ENCODE results near the gene ATP6V0D1.
A peak's percentile ranks its signal among the peaks of the same experiment; 100 is the strongest.
"Not testable (repeated sequence)": the region's sequence is repeated elsewhere in the genome, so short reads cannot be mapped to it uniquely, and the experiment has no call there.

Gene ATP6V0D1

GRCh38 chr16:67480833-67481560, at the start of gene ATP6V0D1:
Gene ATP6V0D1 (minus strand): TSS chr16:67481157. CDS start chr16:67481086, 71 bp downstream.
- peak; percentile 88 for DNase-seq (ENCODE audit: low read depth)

GRCh38 chr16:67530013-67530939, 49.3 kb upstream of the ATP6V0D1 start:
- DNase-seq (ENCODE audit: low read depth), result no peak

- DNase-seq (ENCODE audit: low read depth), result no peak
Measured at GRCh38 chr16:67529582-67530012, 48.6 kb upstream of the ATP6V0D1 start.

GRCh38 chr16:67528870-67529581, 48.1 kb upstream of the ATP6V0D1 start:
- no peak for DNase-seq (ENCODE audit: low read depth)

GRCh38 chr16:67528222-67528869, 47.4 kb upstream of the ATP6V0D1 start, which contains the start of gene RIPOR1:
Gene RIPOR1 (plus strand): TSS chr16:67528829. CDS start chr16:67538447, 9,618 bp downstream.
- DNase-seq (ENCODE audit: low read depth), result no peak

GRCh38 chr16:67526149-67526791, 45.3 kb upstream of the ATP6V0D1 start:
- no peak for DNase-seq (ENCODE audit: low read depth)

GRCh38 chr16:67525176-67525860, 44.4 kb upstream of the ATP6V0D1 start:
- DNase-seq (ENCODE audit: low read depth), result no peak

- peak; percentile 93 for DNase-seq (ENCODE audit: low read depth)
Measured at GRCh38 chr16:67521095-67521804, 40.3 kb upstream of the ATP6V0D1 start.

GRCh38 chr16:67519242-67519641, 38.3 kb upstream of the ATP6V0D1 start:
- no peak for DNase-seq (ENCODE audit: low read depth)

GRCh38 chr16:67518676-67519075, 37.7 kb upstream of the ATP6V0D1 start:
- DNase-seq (ENCODE audit: low read depth), result no peak

GRCh38 chr16:67517661-67518423, 36.9 kb upstream of the ATP6V0D1 start:
- no peak for DNase-seq (ENCODE audit: low read depth)

- no peak for DNase-seq (ENCODE audit: low read depth)
Measured at GRCh38 chr16:67517155-67517445, 36.1 kb upstream of the ATP6V0D1 start.

- peak; percentile 61 for DNase-seq (ENCODE audit: low read depth)
Measured at GRCh38 chr16:67516296-67517154, 35.6 kb upstream of the ATP6V0D1 start.

- peak; percentile 61 for DNase-seq (ENCODE audit: low read depth)
Measured at GRCh38 chr16:67514382-67514828, 33.4 kb upstream of the ATP6V0D1 start.

GRCh38 chr16:67513892-67514291, 32.9 kb upstream of the ATP6V0D1 start:
- not testable (repeated sequence) for DNase-seq (ENCODE audit: low read depth)

- no peak for DNase-seq (ENCODE audit: low read depth)
Measured at GRCh38 chr16:67509016-67509415, 28.1 kb upstream of the ATP6V0D1 start.

- no peak for DNase-seq (ENCODE audit: low read depth)
Measured at GRCh38 chr16:67506468-67506867, 25.5 kb upstream of the ATP6V0D1 start.
